ENCODE measurements around the gene ZNF189. TPM values are rescaled to one million over a fixed set of nuclear protein-coding genes. Genes with fewer than 3 reads are reported as not detected.
A peak's percentile ranks its signal among the peaks of the same experiment; 100 is the strongest.

Gene ZNF189
- total RNA-seq, 1 experiment from 2014 or later, result 17.4 TPM

- BruUV-seq (replicated peaks), result no TSS peak
- peak; percentile 75 for DNase-seq (ENCODE audit: unreplicated experiment)
- Mint-ChIP-seq H3K4me1 (ENCODE audit: insufficient read depth, unreplicated experiment) (peaks cover 19% of the 10 kb centered on the region), H3K27ac (ENCODE audit: low read depth, unreplicated experiment) (no peak overlapping the region), H3K27me3 (ENCODE audit: insufficient read depth, unreplicated experiment) (peaks cover 17% of the 10 kb centered on the region), H3K36me3 (ENCODE audit: insufficient read depth, unreplicated experiment) (no peaks in the 10 kb centered on the region), H3K4me3 (ENCODE audit: unreplicated experiment) (peak overlapping the region; percentile 83), H3K9me3 (ENCODE audit: unreplicated experiment) (no peaks in the 10 kb centered on the region)
- ChIA-PET POLR2A (interaction anchor here (0.9 to 1.3 kb wide), 2 partner anchors 9 to 108 kb away, joined by 3 read pairs; no protein-coding TSS in a partner anchor), CTCF (interaction anchor here (0.6 to 3.4 kb wide), 29 partner anchors 8 to 512 kb away, joined by 3 to 26 read pairs (median 4); partner anchors contain the start of genes MRPL50 and RNF20)
- TF ChIP-seq, protein P1, sequence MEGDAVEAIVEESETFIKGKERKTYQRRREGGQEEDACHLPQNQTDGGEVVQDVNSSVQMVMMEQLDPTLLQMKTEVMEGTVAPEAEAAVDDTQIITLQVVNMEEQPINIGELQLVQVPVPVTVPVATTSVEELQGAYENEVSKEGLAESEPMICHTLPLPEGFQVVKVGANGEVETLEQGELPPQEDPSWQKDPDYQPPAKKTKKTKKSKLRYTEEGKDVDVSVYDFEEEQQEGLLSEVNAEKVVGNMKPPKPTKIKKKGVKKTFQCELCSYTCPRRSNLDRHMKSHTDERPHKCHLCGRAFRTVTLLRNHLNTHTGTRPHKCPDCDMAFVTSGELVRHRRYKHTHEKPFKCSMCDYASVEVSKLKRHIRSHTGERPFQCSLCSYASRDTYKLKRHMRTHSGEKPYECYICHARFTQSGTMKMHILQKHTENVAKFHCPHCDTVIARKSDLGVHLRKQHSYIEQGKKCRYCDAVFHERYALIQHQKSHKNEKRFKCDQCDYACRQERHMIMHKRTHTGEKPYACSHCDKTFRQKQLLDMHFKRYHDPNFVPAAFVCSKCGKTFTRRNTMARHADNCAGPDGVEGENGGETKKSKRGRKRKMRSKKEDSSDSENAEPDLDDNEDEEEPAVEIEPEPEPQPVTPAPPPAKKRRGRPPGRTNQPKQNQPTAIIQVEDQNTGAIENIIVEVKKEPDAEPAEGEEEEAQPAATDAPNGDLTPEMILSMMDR (IDR thresholded peaks at IDR 0.05; ENCODE audit: unreplicated experiment), result peak; percentile 64
- intact Hi-C loops (cut with micrococcal nuclease), result loop anchor here (2.0 kb wide), 1 partner anchor 50 kb away; the partner anchor contains the start of genes MRPL50 and ZNF189
Observed at GRCh38 chr9:101449071-101449721, 50.5 kb downstream of the ZNF189 start.

GRCh38 chr9:101450931-101451330 is 52.3 kb downstream of the ZNF189 start:
- Mint-ChIP-seq H3K36me3 (ENCODE audit: insufficient read depth, unreplicated experiment) (no peaks in the 10 kb centered on the region), H3K4me3 (ENCODE audit: unreplicated experiment) (no peak overlapping the region), H3K4me1 (ENCODE audit: insufficient read depth, unreplicated experiment) (peaks cover 11% of the 10 kb centered on the region), H3K9me3 (ENCODE audit: unreplicated experiment) (no peaks in the 10 kb centered on the region), H3K27me3 (ENCODE audit: insufficient read depth, unreplicated experiment) (peaks cover 17% of the 10 kb centered on the region), H3K27ac (ENCODE audit: low read depth, unreplicated experiment) (no peak overlapping the region)
- no peak for DNase-seq (ENCODE audit: unreplicated experiment)
- TF ChIP-seq, protein P1 (IDR thresholded peaks at IDR 0.05; ENCODE audit: unreplicated experiment), result no peak
- POLR2A ChIA-PET, result interaction anchor here (0.7 kb wide), 1 partner anchor 83 kb away, joined by 3 read pairs; the partner anchor contains the start of gene RNF20
- BruUV-seq (replicated peaks), result no TSS peak
- intact Hi-C loops (cut with micrococcal nuclease), result no loop called here
- CTCF ChIA-PET, result interaction anchor here (0.8 to 3.4 kb wide), 4 partner anchors 8 to 117 kb away, joined by 4 to 26 read pairs (median 6); partner anchors contain the start of gene RNF20

- no peak for DNase-seq (ENCODE audit: unreplicated experiment)
- no peak overlapping the region for H3K27ac Mint-ChIP-seq (ENCODE audit: low read depth, unreplicated experiment)
- ChIA-PET POLR2A (interaction anchor here (0.7 kb wide), 1 partner anchor 82 kb away, joined by 3 read pairs; the partner anchor contains the start of gene RNF20), CTCF (interaction anchor here (0.8 to 1.1 kb wide), 3 partner anchors 8 to 116 kb away, joined by 4 to 6 read pairs (median 5); no protein-coding TSS in a partner anchor)
- TF ChIP-seq, protein P1 (IDR thresholded peaks at IDR 0.05; ENCODE audit: unreplicated experiment), result no peak
- BruUV-seq (replicated peaks), result no TSS peak
- H3K36me3 Mint-ChIP-seq (ENCODE audit: insufficient read depth, unreplicated experiment), result no peaks in the 10 kb centered on the region
- H3K27me3 Mint-ChIP-seq (ENCODE audit: insufficient read depth, unreplicated experiment), result peaks cover 17% of the 10 kb centered on the region
- H3K4me1 Mint-ChIP-seq (ENCODE audit: insufficient read depth, unreplicated experiment), result peaks cover 11% of the 10 kb centered on the region
- no peaks in the 10 kb centered on the region for H3K9me3 Mint-ChIP-seq (ENCODE audit: unreplicated experiment)
- no peak overlapping the region for H3K4me3 Mint-ChIP-seq (ENCODE audit: unreplicated experiment)
- intact Hi-C loops (cut with micrococcal nuclease), result no loop called here
Observed at GRCh38 chr9:101451498-101451897, 52.8 kb downstream of the ZNF189 start.

- DNase-seq (ENCODE audit: unreplicated experiment), result peak; percentile 23
- peaks cover 5% of the 10 kb centered on the region for H3K4me1 Mint-ChIP-seq (ENCODE audit: insufficient read depth, unreplicated experiment)
- H3K9me3 Mint-ChIP-seq (ENCODE audit: unreplicated experiment), result no peaks in the 10 kb centered on the region
- no peak overlapping the region for H3K27ac Mint-ChIP-seq (ENCODE audit: low read depth, unreplicated experiment)
- no peaks in the 10 kb centered on the region for H3K36me3 Mint-ChIP-seq (ENCODE audit: insufficient read depth, unreplicated experiment)
- CTCF ChIA-PET, result interaction anchor here (0.6 to 22.0 kb wide), 6 partner anchors 8 to 1026 kb away, joined by 3 to 751 read pairs (median 4); partner anchors contain the start of gene RNF20
- H3K4me3 Mint-ChIP-seq (ENCODE audit: unreplicated experiment), result no peak overlapping the region
- intact Hi-C loops (cut with micrococcal nuclease), result no loop called here
- POLR2A ChIA-PET, result no interaction called here
- TF ChIP-seq, protein P1 (IDR thresholded peaks at IDR 0.05; ENCODE audit: unreplicated experiment), result no peak
- no TSS peak for BruUV-seq (replicated peaks)
- H3K27me3 Mint-ChIP-seq (ENCODE audit: insufficient read depth, unreplicated experiment), result peaks cover 17% of the 10 kb centered on the region
Observed at GRCh38 chr9:101453776-101454570, 55.3 kb downstream of the ZNF189 start.
